Psoas muscle (tissue), 8 donors: ENCODE data around the gene NIPBL. TPM values are rescaled to one million over a fixed set of nuclear protein-coding genes. Genes with fewer than 3 reads are reported as not detected.
A peak's percentile ranks its signal among the peaks of the same experiment; 100 is the strongest.

Source experiments
- ATAC-seq, 4 donors: fragments of 200-7000 bp; cut with Tn5 transposase; one replicate each; pipeline ENCODE4 v1.9.1; 2020; ENCODE audit warnings: moderate library complexity in 3 of 4, mild to moderate bottlenecking in 2 of 4
- DNase-seq, 2 donors: peaks; one replicate each; pipeline ENCODE4 v3.0.0-alpha.2; 2020
- H3K27ac ChIP-seq: fragments of 200-600 bp; one replicate; pipeline ENCODE4 v1.8.0; 2022
- H3K27me3 ChIP-seq, 3 donors: fragments of 200-600 bp in 1 of 3; one replicate each; pipeline versions ENCODE4 v1.6.1 to v1.8.0; 2013 to 2022; ENCODE audit warnings: low read length in 2 of 3, mild to moderate bottlenecking in 2 of 3, moderate library complexity in 1 of 3; ENCODE audit not compliant: insufficient read depth in 3 of 3
- H3K36me3 ChIP-seq, 2 donors: fragments of 200-600 bp in 1 of 2; one replicate each; pipeline versions ENCODE4 v1.6.1 to v1.8.0; 2013 to 2022; ENCODE audit warnings: low read depth in 1 of 2, mild to moderate bottlenecking in 1 of 2, moderate library complexity in 1 of 2; ENCODE audit not compliant: insufficient read depth in 1 of 2
- H3K4me1 ChIP-seq: fragments of 200-600 bp; one replicate; pipeline ENCODE4 v1.8.0; 2022
- H3K4me3 ChIP-seq: fragments of 200-600 bp; one replicate; pipeline ENCODE4 v1.8.0; 2022; ENCODE audit warnings: mild to moderate bottlenecking
- H3K9me3 ChIP-seq: fragments of 200-600 bp; one replicate; pipeline ENCODE4 v1.8.0; 2022
- WGBS, 3 donors: extraction: QIAGEN DNeasy Blood & Tissue Kit; methylation state at CpG; one replicate each; pipeline versions ENCODE4 v1.1.6 to v1.1.7; 2013; 5-methylcytosine and 5-hydroxymethylcytosine counted together
- intact Hi-C, 2 donors: fragments of 100-400 bp; cut with DNase I; formaldehyde crosslinking; loops; one replicate each; pipeline versions ENCODE4 v1.11.0 to v1.14.2; 2022
- polyA plus RNA-seq, 3 donors: library from polyadenylated mRNA; stranded (reverse); fragments of 200-250 nt; gene quantifications; one replicate each; pipeline ENCODE4 v1.2.3, GENCODE V29; 2013
- total RNA-seq, 4 donors: library from RNA; stranded (reverse); fragmentation: NEBNext Ultra II Directional in 2 of 4; extraction: Animal tissue kit (Norgen Biotek cat#: 25700) in 2 of 4; gene quantifications; one replicate each; pipeline versions ENCODE4 v1.2.1 to v1.2.4, GENCODE V29; 2021 to 2023
- TF ChIP-seq, protein P1 (sequence below): fragments of 200-600 bp; IDR thresholded peaks from one replicate; pipeline ENCODE4 v1.8.0; 2022; ENCODE audit warnings: antibody characterized with exemption
- donor health status: healthy with polysubstance abuse.
- donor health status: DM: no; HTN: no; CAD: no; lungs with moderate emphysema.
- donor health status: Bipolar disorder and iron deficiency.
- donor health status: healthy.
- donor health status: DM: yes; HTN: yes; CAD: no.
- donor health status: DM: no; HTN: no; CAD: no.
- donor health status: DM: no; HTN: no; CAD: no.
- donor health status: DM: yes; HTN: yes; CAD: no.

The NIPBL gene
- total and polyA plus RNA-seq, 7 donors: 12.5 to 51.4 (median 38.1) TPM

DNA sequence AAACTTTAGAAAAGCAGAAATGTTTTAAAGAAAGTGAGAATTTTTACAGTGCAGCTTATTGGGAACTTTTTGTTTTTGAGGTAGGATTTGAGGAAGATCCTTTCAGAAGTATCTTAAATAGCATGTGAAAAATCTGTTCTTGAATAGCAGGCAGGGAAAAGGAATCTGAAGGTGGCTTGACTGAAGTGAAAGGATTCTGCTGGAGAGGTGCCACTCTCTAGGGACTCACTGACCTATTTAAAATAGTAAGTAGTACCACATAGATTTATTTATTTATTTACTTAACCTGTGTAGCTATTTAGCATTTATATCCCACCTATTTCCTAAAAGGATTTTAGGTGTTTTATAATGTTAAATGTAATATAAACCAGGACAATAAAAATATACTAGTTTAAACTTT is 69.1 kb downstream of the NIPBL start:
- TF ChIP-seq, protein P1, sequence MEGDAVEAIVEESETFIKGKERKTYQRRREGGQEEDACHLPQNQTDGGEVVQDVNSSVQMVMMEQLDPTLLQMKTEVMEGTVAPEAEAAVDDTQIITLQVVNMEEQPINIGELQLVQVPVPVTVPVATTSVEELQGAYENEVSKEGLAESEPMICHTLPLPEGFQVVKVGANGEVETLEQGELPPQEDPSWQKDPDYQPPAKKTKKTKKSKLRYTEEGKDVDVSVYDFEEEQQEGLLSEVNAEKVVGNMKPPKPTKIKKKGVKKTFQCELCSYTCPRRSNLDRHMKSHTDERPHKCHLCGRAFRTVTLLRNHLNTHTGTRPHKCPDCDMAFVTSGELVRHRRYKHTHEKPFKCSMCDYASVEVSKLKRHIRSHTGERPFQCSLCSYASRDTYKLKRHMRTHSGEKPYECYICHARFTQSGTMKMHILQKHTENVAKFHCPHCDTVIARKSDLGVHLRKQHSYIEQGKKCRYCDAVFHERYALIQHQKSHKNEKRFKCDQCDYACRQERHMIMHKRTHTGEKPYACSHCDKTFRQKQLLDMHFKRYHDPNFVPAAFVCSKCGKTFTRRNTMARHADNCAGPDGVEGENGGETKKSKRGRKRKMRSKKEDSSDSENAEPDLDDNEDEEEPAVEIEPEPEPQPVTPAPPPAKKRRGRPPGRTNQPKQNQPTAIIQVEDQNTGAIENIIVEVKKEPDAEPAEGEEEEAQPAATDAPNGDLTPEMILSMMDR: no peak
- H3K27ac ChIP-seq: no peak overlapping the region
- ATAC-seq: peak in 2 of 4 donors; percentile 50 to 70
- no peak for DNase-seq
- no peaks in the 10 kb centered on the region for H3K9me3 ChIP-seq
- no peaks in the 10 kb centered on the region for H3K27me3 ChIP-seq
- intact Hi-C loops: loop anchor here in 1 of 2 donors (2.0 to 5.0 kb wide), 2 partner anchors 71 to 213 kb away; no protein-coding TSS in a partner anchor
- no peaks in the 10 kb centered on the region for H3K36me3 ChIP-seq
- H3K4me3 ChIP-seq: no peak overlapping the region
- H3K4me1 ChIP-seq: peaks cover 61% of the 10 kb centered on the region

DNA sequence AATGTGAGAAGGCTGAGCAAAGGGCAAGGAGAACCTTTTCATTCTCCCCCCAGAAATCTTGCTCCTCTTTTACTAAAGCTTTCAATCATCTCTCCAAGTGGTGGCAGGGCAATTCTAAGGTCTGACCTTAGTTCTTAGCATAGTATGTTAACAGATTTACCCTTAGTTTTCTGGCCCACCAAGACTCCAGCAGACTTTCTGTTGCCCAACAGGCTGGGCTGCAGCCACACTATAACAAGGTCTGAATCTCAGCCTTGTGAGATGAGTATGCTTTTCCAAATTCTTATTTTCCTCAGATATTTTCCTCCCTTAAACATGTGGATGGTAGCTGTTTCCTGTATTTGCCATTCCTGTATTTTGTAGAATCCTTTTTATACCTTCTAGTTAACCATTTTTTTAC is 69.5 kb downstream of the NIPBL start:
- Histone ChIP-seq H3K4me3 (no peak overlapping the region), H3K4me1 (peaks cover 57% of the 10 kb centered on the region), H3K9me3 (no peaks in the 10 kb centered on the region), H3K27me3 (no peaks in the 10 kb centered on the region), H3K36me3 (no peaks in the 10 kb centered on the region), H3K27ac (no peak overlapping the region)
- intact Hi-C loops: loop anchor here in 1 of 2 donors (5.0 kb wide), 1 partner anchor 214 kb away; no protein-coding TSS in a partner anchor
- DNase-seq: no peak
- peak in 1 of 4 donors; percentile 25 for ATAC-seq
- TF ChIP-seq, protein P1: no peak

DNA sequence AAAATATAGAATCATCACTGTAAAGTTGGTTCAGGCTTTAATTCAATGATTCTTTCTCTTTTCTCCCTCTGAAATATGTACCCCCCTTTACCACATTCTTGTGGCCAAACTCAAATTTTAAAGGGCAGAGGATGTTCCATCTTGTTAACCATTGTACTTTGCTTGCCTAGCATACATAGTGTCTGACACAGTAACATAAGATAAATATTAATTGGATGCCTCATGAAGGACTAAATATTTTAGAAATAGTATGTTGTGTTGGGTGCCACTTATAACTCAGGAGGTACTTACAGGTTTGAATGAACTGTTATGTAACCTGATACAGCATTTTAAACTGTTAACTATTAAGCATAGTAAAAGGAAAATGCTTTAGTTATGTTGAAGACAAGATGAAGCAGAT is 71.5 kb downstream of the NIPBL start:
- DNase-seq (no peak), ATAC-seq (no peak)
- peaks cover 56% of the 10 kb centered on the region for H3K4me1 ChIP-seq
- intact Hi-C loops: loop anchor here in 1 of 2 donors (5.0 kb wide), 1 partner anchor 216 kb away; no protein-coding TSS in a partner anchor
- no peak overlapping the region for H3K27ac ChIP-seq
- H3K36me3 ChIP-seq: no peaks in the 10 kb centered on the region
- H3K9me3 ChIP-seq: no peaks in the 10 kb centered on the region
- TF ChIP-seq, protein P1: no peak
- no peak overlapping the region for H3K4me3 ChIP-seq
- H3K27me3 ChIP-seq: no peaks in the 10 kb centered on the region

DNA sequence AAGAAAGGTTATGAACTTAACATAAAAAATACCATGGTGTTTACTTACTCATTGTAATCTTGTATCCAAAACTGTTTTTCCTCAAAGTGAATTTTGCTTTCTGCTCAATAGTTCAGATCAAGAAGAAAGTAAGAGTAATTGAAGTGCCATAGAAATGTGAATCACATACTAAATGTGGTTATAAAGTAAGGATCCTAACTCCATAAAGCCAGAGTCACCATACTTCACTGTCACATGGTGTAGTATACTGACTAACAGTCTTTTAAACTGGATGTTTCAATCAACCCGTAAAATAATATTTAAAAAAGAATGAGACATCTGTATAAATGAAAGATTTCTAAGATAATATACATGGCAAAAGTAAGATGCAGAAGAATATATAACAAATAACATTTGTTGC is 72.1 kb downstream of the NIPBL start:
- DNase-seq (no peak), ATAC-seq (peak in 1 of 4 donors; percentile 44)
- Histone ChIP-seq H3K36me3 (no peaks in the 10 kb centered on the region), H3K4me1 (peaks cover 58% of the 10 kb centered on the region), H3K27me3 (no peaks in the 10 kb centered on the region), H3K27ac (no peak overlapping the region), H3K9me3 (no peaks in the 10 kb centered on the region), H3K4me3 (no peak overlapping the region)
- 90 to 97% (median 97%) methylated on average over 1 of the region's 1 CpG for WGBS, 3 donors
- TF ChIP-seq, protein P1: no peak
- intact Hi-C loops: loop anchor here in 1 of 2 donors (5.0 kb wide), 1 partner anchor 216 kb away; no protein-coding TSS in a partner anchor

DNA sequence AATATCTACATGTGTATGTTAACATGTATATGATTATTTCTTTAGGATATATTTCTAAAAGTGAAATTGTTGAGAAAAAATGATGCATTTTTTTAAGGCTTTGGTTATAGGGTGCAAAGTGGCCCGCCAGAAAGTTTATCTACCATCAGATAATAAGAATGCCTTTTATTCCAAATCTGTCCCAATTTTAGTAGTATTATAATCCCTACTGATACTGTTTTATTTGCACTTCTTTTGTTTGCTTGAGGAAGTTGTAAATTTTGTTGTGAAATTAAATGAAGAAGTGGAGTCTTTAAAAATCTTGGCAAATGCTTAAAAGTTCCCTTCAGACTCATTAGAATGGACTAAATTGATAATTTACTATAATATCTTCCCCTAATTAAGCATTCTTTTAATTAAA is 73.0 kb downstream of the NIPBL start:
- Histone ChIP-seq H3K9me3 (no peaks in the 10 kb centered on the region), H3K4me3 (no peak overlapping the region), H3K27me3 (no peaks in the 10 kb centered on the region), H3K36me3 (no peaks in the 10 kb centered on the region), H3K27ac (no peak overlapping the region), H3K4me1 (peaks cover 58% of the 10 kb centered on the region)
- WGBS, 3 donors: 85 to 97% (median 94%) methylated on average over 1 of the region's 1 CpG
- intact Hi-C loops: loop anchor here in 1 of 2 donors (5.0 kb wide), 1 partner anchor 217 kb away; no protein-coding TSS in a partner anchor
- TF ChIP-seq, protein P1: no peak
- ATAC-seq: no peak
- no peak for DNase-seq
